ENCODE data around the gene RNF151. TPM values are rescaled to one million over a fixed set of nuclear protein-coding genes. Genes with fewer than 3 reads are reported as not detected.

Gene RNF151, protein sequence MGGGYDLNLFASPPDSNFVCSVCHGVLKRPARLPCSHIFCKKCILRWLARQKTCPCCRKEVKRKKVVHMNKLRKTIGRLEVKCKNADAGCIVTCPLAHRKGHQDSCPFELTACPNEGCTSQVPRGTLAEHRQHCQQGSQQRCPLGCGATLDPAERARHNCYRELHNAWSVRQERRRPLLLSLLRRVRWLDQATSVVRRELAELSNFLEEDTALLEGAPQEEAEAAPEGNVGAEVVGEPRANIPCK
- not detected for total RNA-seq
- polyA plus RNA-seq = not detected
- long read RNA-seq, donor 1 = 0 reads
- long read RNA-seq, donor 2 = 0 reads
- long read RNA-seq, donor 3 = 0 reads

DNA sequence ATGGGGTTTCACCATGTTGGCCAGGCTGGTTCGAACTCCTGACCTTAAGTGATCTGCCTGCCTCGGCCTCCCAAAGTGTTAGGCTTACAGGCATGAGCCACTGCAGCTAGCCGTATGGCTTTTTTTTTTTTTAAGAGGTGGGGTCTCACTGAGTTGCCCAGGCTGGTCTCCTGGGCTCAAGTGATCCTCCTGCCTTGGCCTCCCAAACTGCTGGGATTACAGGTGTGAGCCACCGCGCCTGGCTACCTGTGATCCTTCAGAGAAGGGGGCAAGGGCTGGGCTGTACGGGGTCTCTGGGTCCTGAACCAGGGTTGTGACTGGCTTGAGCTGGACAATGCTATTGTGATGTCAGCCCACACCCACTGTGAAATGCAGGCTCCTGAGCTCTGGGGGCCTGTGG lies at the start of gene RNF151:
TSS of gene RNF151 (plus strand) at position 397 of the 400 bp plus-strand sequence. CDS start 26 bp downstream, outside the sequence.
- Histone ChIP-seq H3K4me1 (peaks cover 0 to 40% (median 27%) of the 10 kb centered on the region in 12 donors), H3K4me3 (peak within 1 kb of the TSS in 11 of 12 donors; percentile 65 to 100 (median 87)), H3K27me3 (no peaks in the 10 kb centered on the region), H3K9me3 (no peaks in the 10 kb centered on the region), H3K27ac (peak within 1 kb of the TSS in 5 of 12 donors; percentile 95 to 99 (median 97)), H3K36me3 (peaks cover 0 to 27% (median 24%) of the 10 kb centered on the region in 9 donors)
- intact Hi-C loops (cut with DNase I) = no loop called here
- no peak for DNase-seq
- 93 to 96% (median 95%) methylated on average over 5 to 6 of the region's 6 CpGs for WGBS, 4 donors
- ATAC-seq = no peak
- TF ChIP-seq, protein P1, sequence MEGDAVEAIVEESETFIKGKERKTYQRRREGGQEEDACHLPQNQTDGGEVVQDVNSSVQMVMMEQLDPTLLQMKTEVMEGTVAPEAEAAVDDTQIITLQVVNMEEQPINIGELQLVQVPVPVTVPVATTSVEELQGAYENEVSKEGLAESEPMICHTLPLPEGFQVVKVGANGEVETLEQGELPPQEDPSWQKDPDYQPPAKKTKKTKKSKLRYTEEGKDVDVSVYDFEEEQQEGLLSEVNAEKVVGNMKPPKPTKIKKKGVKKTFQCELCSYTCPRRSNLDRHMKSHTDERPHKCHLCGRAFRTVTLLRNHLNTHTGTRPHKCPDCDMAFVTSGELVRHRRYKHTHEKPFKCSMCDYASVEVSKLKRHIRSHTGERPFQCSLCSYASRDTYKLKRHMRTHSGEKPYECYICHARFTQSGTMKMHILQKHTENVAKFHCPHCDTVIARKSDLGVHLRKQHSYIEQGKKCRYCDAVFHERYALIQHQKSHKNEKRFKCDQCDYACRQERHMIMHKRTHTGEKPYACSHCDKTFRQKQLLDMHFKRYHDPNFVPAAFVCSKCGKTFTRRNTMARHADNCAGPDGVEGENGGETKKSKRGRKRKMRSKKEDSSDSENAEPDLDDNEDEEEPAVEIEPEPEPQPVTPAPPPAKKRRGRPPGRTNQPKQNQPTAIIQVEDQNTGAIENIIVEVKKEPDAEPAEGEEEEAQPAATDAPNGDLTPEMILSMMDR (IDR thresholded peaks at IDR 0.05) = no peak
- no peak for TF ChIP-seq POLR2A (IDR thresholded peaks at IDR 0.05)

DNA sequence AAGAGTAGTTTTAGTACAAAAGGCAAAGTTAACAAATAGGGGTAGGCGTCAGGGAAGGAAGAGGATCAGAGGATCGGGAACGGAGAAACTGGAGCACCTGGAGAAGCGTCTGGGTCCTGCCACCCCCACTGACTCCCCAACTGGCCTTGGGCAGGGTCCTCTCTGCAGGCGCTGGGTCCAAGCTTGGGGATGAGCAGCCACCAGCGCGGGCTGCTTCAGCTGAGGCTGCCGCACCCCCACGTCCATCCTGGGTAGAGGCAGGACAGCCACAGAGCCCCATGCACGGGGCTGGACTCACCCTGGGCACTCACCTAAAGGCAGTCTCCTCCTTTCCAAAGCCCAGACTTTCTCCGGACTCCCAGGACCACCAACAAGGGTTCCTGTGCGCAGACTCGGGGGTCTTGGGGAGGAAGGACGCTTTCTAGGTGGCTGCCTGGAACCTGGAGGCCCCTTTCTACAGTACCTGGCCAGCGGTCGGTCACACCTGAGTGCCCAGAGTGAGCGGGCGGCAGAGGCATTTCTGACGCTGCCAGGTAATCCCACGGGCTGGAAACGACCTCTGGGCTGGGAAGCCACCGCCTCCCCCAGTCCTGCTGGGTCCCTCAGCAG lies 49.5 kb upstream of the RNF151 start:
- Histone ChIP-seq H3K4me1 (peaks cover 0 to 14% (median 0%) of the 10 kb centered on the region in 12 donors), H3K9me3 (no peaks in the 10 kb centered on the region), H3K36me3 (no peaks in the 10 kb centered on the region), H3K4me3 (no peak overlapping the region), H3K27me3 (peaks cover 32 to 84% (median 74%) of the 10 kb centered on the region in 9 donors), H3K27ac (no peak overlapping the region)
- WGBS, 4 donors = 0 to 7% (median 6%) methylated on average over 5 to 22 of the region's 22 CpGs
- intact Hi-C loops (cut with DNase I) = loop anchor here in 1 of 10 donors (5.0 kb wide), 1 partner anchor 45 kb away; the partner anchor contains the start of gene MEIOB
- ATAC-seq = no peak
- DNase-seq = no peak
- TF ChIP-seq, protein P1 (IDR thresholded peaks at IDR 0.05) = no peak
- TF ChIP-seq POLR2A (IDR thresholded peaks at IDR 0.05) = no peak

DNA sequence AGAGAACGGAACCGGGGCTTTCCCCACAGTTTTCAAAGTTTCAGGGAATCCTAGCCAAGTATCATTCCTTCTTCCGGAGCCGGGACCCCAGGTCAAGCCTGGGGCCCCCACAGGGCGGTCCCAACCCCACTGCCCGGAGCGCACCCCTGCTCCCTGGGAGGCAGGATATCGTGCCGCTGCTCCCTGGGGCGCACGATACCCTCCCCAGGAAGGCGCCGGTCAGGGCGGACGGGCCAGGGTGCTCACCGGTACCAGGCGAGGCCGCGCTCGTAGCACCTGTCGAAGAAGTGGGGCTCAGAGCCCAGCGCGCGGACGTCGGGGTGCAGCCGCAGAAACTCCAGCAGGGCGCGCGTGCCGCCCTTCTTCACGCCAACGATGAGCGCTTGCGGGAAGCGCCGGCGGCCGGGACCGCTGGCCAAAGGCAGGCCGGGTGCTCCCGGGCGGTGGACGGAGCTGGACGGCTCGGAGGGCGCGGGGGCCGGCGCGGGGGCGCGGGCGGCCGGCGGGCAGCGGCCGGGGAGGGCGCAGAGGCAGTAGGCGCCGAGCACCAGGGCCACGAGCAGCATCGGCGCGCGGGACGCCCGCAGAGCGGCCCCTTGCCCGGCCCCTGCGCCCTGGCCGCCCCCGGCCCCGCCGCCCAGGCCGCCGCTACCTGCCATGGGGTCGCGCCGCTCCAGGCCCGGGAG lies 48.8 kb upstream of the RNF151 start:
- WGBS, 4 donors = 0 to 2% (median 2%) methylated on average over 2 to 81 of the region's 81 CpGs

More for the DNA sequence above, 48.8 kb upstream of the RNF151 start:
- TF ChIP-seq, protein P1 (IDR thresholded peaks at IDR 0.05) = no peak
- no peak for TF ChIP-seq POLR2A (IDR thresholded peaks at IDR 0.05)
- no peak for ATAC-seq
- DNase-seq = no peak
- Histone ChIP-seq H3K4me1 (peaks cover 0 to 14% (median 0%) of the 10 kb centered on the region in 12 donors), H3K27ac (no peak overlapping the region), H3K36me3 (no peaks in the 10 kb centered on the region), H3K27me3 (peaks cover 32 to 90% (median 80%) of the 10 kb centered on the region in 9 donors), H3K9me3 (no peaks in the 10 kb centered on the region), H3K4me3 (peak overlapping the region in 1 of 12 donors; percentile 31)
- intact Hi-C loops (cut with DNase I) = loop anchor here in 1 of 10 donors (5.0 kb wide), 1 partner anchor 46 kb away; the partner anchor contains the start of gene MEIOB

All from heart left ventricle (tissue), 16 donors.